IMR-90 (cell line): Measurements from ENCODE around the gene CDC5L. TPM values are rescaled to one million over a fixed set of nuclear protein-coding genes. Genes with fewer than 3 reads are reported as not detected.

Source experiments
- ATAC-seq: fragments of 200-7000 bp; cut with Tn5 transposase; 2 replicates; pipeline ENCODE4 v1.9.1; 2020; ENCODE audit warnings: low read depth, mild to moderate bottlenecking, moderate library complexity
- BruUV-seq: library from RNA; stranded (reverse); fragments of 400-500 nt; replicated peaks from 2 replicates; lab custom pipeline; 2021; lab: Mats Ljungman, UMichigan
- CTCF ChIA-PET: fragments of 300-600 bp; formaldehyde crosslinking; extraction: SDS; loops from one replicate; lab custom pipeline; 2021; ENCODE audit warnings: antibody characterized with exemption; lab: Yijun Ruan, JAX
- POLR2A ChIA-PET: fragments of 300-600 bp; sonication (Branson Sonifier 250); formaldehyde crosslinking; loops from one replicate; lab custom pipeline; 2022; ENCODE audit warnings: antibody characterized with exemption; ENCODE audit not compliant: unreplicated experiment; lab: Charles Lee
- DNase-seq: peaks from one replicate; pipeline ENCODE4 v3.0.0; 2013
- H2AFZ ChIP-seq: replicated peaks from 2 replicates; pipeline ENCODE3; 2013; ENCODE audit warnings: low read length, mild to moderate bottlenecking; ENCODE audit not compliant: poor library complexity
- H2AK5ac ChIP-seq: 2 replicates; pipeline ENCODE4 v1.6.1; 2013; ENCODE audit warnings: low read depth, low read length, inconsistent platforms
- H2AK9ac ChIP-seq: replicated peaks from 2 replicates; pipeline ENCODE3; 2013; ENCODE audit warnings: mild to moderate bottlenecking, low read depth, low read length, moderate library complexity; ENCODE audit not compliant: poor library complexity
- H2BK120ac ChIP-seq: 2 replicates; pipeline ENCODE4 v1.6.1; 2013; ENCODE audit warnings: low read depth, low read length, inconsistent platforms
- H2BK15ac ChIP-seq: 3 replicates; pipeline ENCODE4 v1.6.1; 2013; ENCODE audit warnings: low read depth, low read length, inconsistent platforms
- H2BK20ac ChIP-seq: 2 replicates; pipeline ENCODE4 v1.6.1; 2013; ENCODE audit warnings: low read depth, mild to moderate bottlenecking, inconsistent platforms, low read length, moderate library complexity
- H2BK5ac ChIP-seq: 2 replicates; pipeline ENCODE4 v1.6.1; 2013; ENCODE audit warnings: mild to moderate bottlenecking, low read depth, low read length, inconsistent platforms; ENCODE audit not compliant: poor library complexity, severe bottlenecking
- H3K14ac ChIP-seq: replicated peaks from 2 replicates; pipeline ENCODE4 v1.6.1; 2013; ENCODE audit warnings: low read depth, low read length, inconsistent platforms
- H3K18ac ChIP-seq: 2 replicates; pipeline ENCODE4 v1.6.1; 2013; ENCODE audit warnings: low read depth, low read length, control low read depth
- H3K23ac ChIP-seq: 2 replicates; pipeline ENCODE4 v1.6.1; 2013; ENCODE audit warnings: low read depth, low read length, inconsistent platforms
- H3K27ac ChIP-seq: 2 replicates; pipeline ENCODE4 v1.5.1; 2013; ENCODE audit warnings: mild to moderate bottlenecking, control low read depth, low read length; ENCODE audit not compliant: insufficient read depth
- H3K27me3 ChIP-seq: 2 replicates; pipeline ENCODE4 v1.6.1; 2013; ENCODE audit warnings: low read length; ENCODE audit not compliant: control insufficient read depth, insufficient read depth
- H3K36me3 ChIP-seq: 2 replicates; pipeline ENCODE4 v1.6.1; 2013; ENCODE audit warnings: low read length, mixed read lengths; ENCODE audit not compliant: control insufficient read depth, insufficient read depth
- H3K4ac ChIP-seq: 2 replicates; pipeline ENCODE4 v1.6.1; 2013; ENCODE audit warnings: low read depth, low read length, inconsistent platforms
- H3K4me1 ChIP-seq: 2 replicates; pipeline ENCODE4 v1.6.1; 2013; ENCODE audit warnings: low read length, mixed read lengths; ENCODE audit not compliant: control insufficient read depth, insufficient read depth
- H3K4me2 ChIP-seq: 2 replicates; pipeline ENCODE4 v1.6.1; 2013; ENCODE audit warnings: low read depth, mild to moderate bottlenecking, control low read depth, low read length, moderate library complexity
- H3K4me3 ChIP-seq: 2 replicates; pipeline ENCODE4 v1.5.1; 2013; ENCODE audit warnings: low read depth, mild to moderate bottlenecking, control low read depth, low read length, moderate library complexity; ENCODE audit not compliant: insufficient read depth
- H3K56ac ChIP-seq: 2 replicates; pipeline ENCODE4 v1.6.1; 2013; ENCODE audit warnings: low read length, inconsistent platforms; ENCODE audit not compliant: insufficient read depth; ENCODE audit errors: extremely low read depth
- H3K79me1 ChIP-seq, 2 experiments: 2 replicates each; pipeline ENCODE4 v1.6.1; 2013; ENCODE audit warnings: low read length in 2 of 2, inconsistent platforms in 1 of 2, low read depth in 1 of 2
- H3K9ac ChIP-seq: 2 replicates; pipeline ENCODE4 v1.6.1; 2013; ENCODE audit warnings: low read depth, low read length, control low read depth
- H3K9me1 ChIP-seq: 2 replicates; pipeline ENCODE4 v1.6.1; 2013; ENCODE audit warnings: low read length, inconsistent platforms; ENCODE audit not compliant: insufficient read depth
- H3K9me3 ChIP-seq: 2 replicates; pipeline ENCODE4 v1.6.1; 2013; ENCODE audit warnings: low read length; ENCODE audit not compliant: control insufficient read depth, insufficient read depth
- H4K20me1 ChIP-seq: 2 replicates; pipeline ENCODE4 v1.6.1; 2013; ENCODE audit warnings: low read length, inconsistent platforms; ENCODE audit not compliant: insufficient read depth
- H4K5ac ChIP-seq: 2 replicates; pipeline ENCODE4 v1.6.1; 2013; ENCODE audit warnings: mild to moderate bottlenecking, low read depth, low read length, control low read depth
- H4K8ac ChIP-seq, 2 experiments: 2 replicates each; pipeline ENCODE4 v1.6.1; 2013; ENCODE audit warnings: low read depth in 2 of 2, low read length in 2 of 2, control low read depth in 1 of 2, inconsistent platforms in 1 of 2
- H4K91ac ChIP-seq: 2 replicates; pipeline ENCODE4 v1.6.1; 2013; ENCODE audit warnings: low read depth, low read length, inconsistent platforms; ENCODE audit not compliant: insufficient read depth
- CEBPB ChIP-seq: IDR thresholded peaks from 2 replicates; pipeline ENCODE4 v1.6.1; 2012; ENCODE audit warnings: low read depth, low read length, improper control_type of control experiment
- FOS ChIP-seq: fragments of 150-350 bp; IDR thresholded peaks from 2 replicates; pipeline ENCODE4 v1.6.1; 2016; ENCODE audit warnings: low read depth, low read length
- MAFK ChIP-seq: IDR thresholded peaks from 2 replicates; pipeline ENCODE4 v1.6.1; 2012; ENCODE audit warnings: low read depth, low read length, improper control_type of control experiment
- NFE2L2 ChIP-seq: fragments of 150-350 bp; IDR thresholded peaks from 2 replicates; pipeline ENCODE4 v1.6.1; 2016; ENCODE audit warnings: low read depth, mild to moderate bottlenecking, low read length
- POLR2A ChIP-seq: IDR thresholded peaks from 2 replicates; pipeline ENCODE4 v1.6.1; 2012; ENCODE audit warnings: mild to moderate bottlenecking, low read depth, low read length
- SMC3 ChIP-seq: fragments of 150-350 bp; IDR thresholded peaks from 2 replicates; pipeline ENCODE4 v1.6.1; 2016; ENCODE audit warnings: low read depth, mild to moderate bottlenecking, antibody characterized with exemption, low read length, moderate library complexity
- WGBS, 2 experiments: methylation state at CpG; one replicate each; pipeline versions ENCODE4 v1.1.5 to v1.1.7; 2013; ENCODE audit warnings: missing lambda C conversion rate in 2 of 2; ENCODE audit not compliant: insufficient read length in 1 of 2; ENCODE audit errors: extremely low coverage in 2 of 2; 5-methylcytosine and 5-hydroxymethylcytosine counted together
- dilution Hi-C: fragments of 300-500 bp; cut with HindIII; formaldehyde crosslinking; loops from one replicate; pipeline ENCODE4 v1.14.3; 2018; ENCODE audit warnings: low sequenced_read_pairs; ENCODE audit not compliant: unreplicated experiment
- in situ Hi-C: fragments of 300-500 bp; cut with MboI; formaldehyde crosslinking; loops from 3 replicates; pipeline ENCODE4 v1.14.3; 2019; ENCODE audit warnings: low sequenced_read_pairs, inconsistent platforms, mixed read lengths
- intact Hi-C: fragments of 100-400 bp; cut with micrococcal nuclease; formaldehyde crosslinking; loops from 2 replicates; pipeline ENCODE4 v1.10.0; 2022
- polyA plus RNA-seq, 3 experiments: library from polyadenylated mRNA; depleted of rRNA; stranded (reverse); fragments of >200 nt; gene quantifications; 2 replicates each; pipeline ENCODE4 v1.2.3, GENCODE V29; 2012; ENCODE audit warnings: low replicate concordance in 1 of 3
- total RNA-seq: library from RNA; depleted of rRNA; stranded (reverse); fragments of >200 nt; gene quantifications from 2 replicates; pipeline ENCODE4 v1.2.3, GENCODE V29; 2012
- TF ChIP-seq, protein P1 (sequence below): conservative IDR thresholded peaks from 2 replicates; pipeline ENCODE4 v1.5.1; 2012; ENCODE audit warnings: mild to moderate bottlenecking, low read depth, low read length, improper control_type of control experiment

The CDC5L gene
- total and polyA plus RNA-seq, 2 of the 4 experiments (the other 2 are of a cell fraction) = 9.9 to 17.7 TPM

DNA sequence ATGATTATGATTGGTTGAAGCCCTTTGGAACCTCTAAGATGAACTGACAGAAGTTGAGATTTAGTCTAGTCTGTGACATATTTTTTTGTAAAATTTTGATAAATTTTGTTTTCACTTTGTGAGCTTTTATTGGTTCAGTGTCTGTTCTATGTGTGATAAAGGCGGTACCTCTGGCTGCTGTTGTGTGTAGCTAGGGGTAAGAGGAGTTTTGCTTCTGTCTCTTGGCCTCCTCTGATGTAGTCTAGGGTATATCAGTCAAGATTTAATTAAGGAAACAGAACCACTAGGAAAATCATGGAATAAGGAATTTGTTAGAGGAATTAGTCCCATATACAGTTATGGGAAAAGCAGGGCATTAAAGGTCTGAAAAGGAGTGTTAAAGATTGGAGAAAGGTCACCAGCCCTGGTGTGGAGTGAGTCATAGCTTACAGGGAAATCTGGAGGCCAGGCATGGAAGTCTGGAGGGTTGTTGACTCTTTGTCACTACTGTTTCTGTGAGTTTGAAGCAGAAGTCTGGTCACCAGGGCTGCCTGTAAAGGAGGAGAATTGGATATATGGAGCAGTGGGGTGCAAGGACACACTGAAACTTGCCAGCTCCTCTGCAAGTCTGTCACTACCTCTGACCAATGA, 28.5 kb downstream of the CDC5L start:
- H2BK20ac ChIP-seq = no peak overlapping the region
- H3K4ac ChIP-seq = no peak overlapping the region
- no peak overlapping the region for H3K4me2 ChIP-seq
- H3K18ac ChIP-seq = no peak overlapping the region
- no peak overlapping the region for H3K56ac ChIP-seq
- intact Hi-C loops = no loop called here
- POLR2A ChIA-PET = no interaction called here
- no peak overlapping the region for H2BK5ac ChIP-seq
- H3K4me1 ChIP-seq = peaks cover 2% of the 10 kb centered on the region
- H3K9me1 ChIP-seq = peaks cover 7% of the 10 kb centered on the region
- CTCF ChIA-PET = no interaction called here
- in situ Hi-C loops = no loop called here
- H3K4me3 ChIP-seq = no peak overlapping the region
- no peak overlapping the region for H4K5ac ChIP-seq
- no peak overlapping the region for H3K14ac ChIP-seq
- H3K27me3 ChIP-seq = no peaks in the 10 kb centered on the region
- no peak overlapping the region for H4K91ac ChIP-seq
- no TSS peak for BruUV-seq
- H3K79me1 ChIP-seq = peaks cover 36 to 52% of the 10 kb centered on the region in 2 experiments
- peak; percentile 47; the same call in 1 of the 2 replicates for TF ChIP-seq FOS
- TF ChIP-seq, protein P1, sequence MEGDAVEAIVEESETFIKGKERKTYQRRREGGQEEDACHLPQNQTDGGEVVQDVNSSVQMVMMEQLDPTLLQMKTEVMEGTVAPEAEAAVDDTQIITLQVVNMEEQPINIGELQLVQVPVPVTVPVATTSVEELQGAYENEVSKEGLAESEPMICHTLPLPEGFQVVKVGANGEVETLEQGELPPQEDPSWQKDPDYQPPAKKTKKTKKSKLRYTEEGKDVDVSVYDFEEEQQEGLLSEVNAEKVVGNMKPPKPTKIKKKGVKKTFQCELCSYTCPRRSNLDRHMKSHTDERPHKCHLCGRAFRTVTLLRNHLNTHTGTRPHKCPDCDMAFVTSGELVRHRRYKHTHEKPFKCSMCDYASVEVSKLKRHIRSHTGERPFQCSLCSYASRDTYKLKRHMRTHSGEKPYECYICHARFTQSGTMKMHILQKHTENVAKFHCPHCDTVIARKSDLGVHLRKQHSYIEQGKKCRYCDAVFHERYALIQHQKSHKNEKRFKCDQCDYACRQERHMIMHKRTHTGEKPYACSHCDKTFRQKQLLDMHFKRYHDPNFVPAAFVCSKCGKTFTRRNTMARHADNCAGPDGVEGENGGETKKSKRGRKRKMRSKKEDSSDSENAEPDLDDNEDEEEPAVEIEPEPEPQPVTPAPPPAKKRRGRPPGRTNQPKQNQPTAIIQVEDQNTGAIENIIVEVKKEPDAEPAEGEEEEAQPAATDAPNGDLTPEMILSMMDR = no peak
- no peak for TF ChIP-seq MAFK
- TF ChIP-seq POLR2A = no peak
- TF ChIP-seq SMC3 = no peak
- TF ChIP-seq NFE2L2 = no peak
- no peak for TF ChIP-seq CEBPB
- H4K8ac ChIP-seq = no peak overlapping the region
- no peak overlapping the region; the same call in 1 of the 2 replicates for H2AK5ac ChIP-seq
- no peak overlapping the region for H2AK9ac ChIP-seq
- H2BK15ac ChIP-seq = no peak overlapping the region
- peak; percentile 58 for DNase-seq
- 100% methylated on average over 1 of the region's 1 CpG; no CpG with 5 or more reads in 1 of the 2 experiments for WGBS, 2 experiments
- no peak overlapping the region for H2AFZ ChIP-seq
- H3K23ac ChIP-seq = no peak overlapping the region
- H3K27ac ChIP-seq = no peak overlapping the region
- peaks cover 18% of the 10 kb centered on the region for H4K20me1 ChIP-seq
- dilution Hi-C loops = no loop called here
- ATAC-seq = peak; percentile 85
- no peaks in the 10 kb centered on the region for H3K9me3 ChIP-seq
- H2BK120ac ChIP-seq = no peak overlapping the region
- no peak overlapping the region for H3K9ac ChIP-seq
- H3K36me3 ChIP-seq = peaks cover 30% of the 10 kb centered on the region
